SU-DHL-6 (cell line): Measurements from ENCODE around the gene INPP4A.
A peak's percentile ranks its signal among the peaks of the same experiment; 100 is the strongest.

ENCODE experiments used
- EZH2phosphoT487 ChIP-seq: fragments of 200-600 bp; sonication (generic), shearing (Covaris generic); conservative IDR thresholded peaks from 2 replicates; pipeline ENCODE4 v1.6.1; 2018; ENCODE audit warnings: mild to moderate bottlenecking, antibody characterized with exemption, low read length, moderate library complexity, mixed read lengths
- TF ChIP-seq, protein P1 (sequence below): fragments of 200-600 bp; sonication (generic); IDR thresholded peaks from one replicate; pipeline ENCODE4 v1.5.1; 2017; ENCODE audit warnings: antibody characterized with exemption, mild to moderate bottlenecking, low read length, moderate library complexity; ENCODE audit not compliant: insufficient read depth, poor library complexity, severe bottlenecking

DNA sequence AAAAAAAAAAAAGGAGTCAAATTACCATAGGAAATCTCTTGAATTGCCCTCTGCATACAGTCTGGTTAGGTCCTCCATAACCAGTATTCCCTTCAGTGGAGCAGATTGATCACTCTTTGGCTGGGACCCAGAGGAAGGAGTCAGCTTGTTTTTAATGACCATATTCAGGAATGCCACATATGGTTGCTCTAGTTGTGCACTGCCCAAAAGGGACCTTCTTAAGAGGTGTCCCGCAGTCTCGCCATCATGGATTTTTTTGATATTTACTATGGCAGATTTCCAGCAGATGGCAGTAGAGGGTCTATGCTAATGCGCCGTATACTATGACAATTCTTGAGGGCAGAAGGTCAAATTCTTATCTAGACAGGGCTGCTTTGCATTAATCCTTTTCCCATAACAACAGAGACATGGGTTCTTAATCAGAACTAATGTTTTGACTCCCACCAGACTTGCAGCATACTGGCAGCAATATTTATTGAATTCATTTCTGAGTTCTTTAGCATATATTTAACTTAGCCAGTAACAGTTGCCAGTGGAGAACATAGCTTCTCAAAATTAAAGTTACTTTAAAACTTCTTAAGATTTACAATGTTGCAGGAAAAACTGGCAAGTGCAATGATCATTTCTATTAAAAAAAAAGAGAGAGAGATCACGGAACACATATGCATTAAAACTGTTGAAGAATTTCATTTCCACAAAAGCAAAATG, 31.8 kb upstream of the INPP4A start:
- TF ChIP-seq EZH2phosphoT487: no peak
- TF ChIP-seq, protein P1, sequence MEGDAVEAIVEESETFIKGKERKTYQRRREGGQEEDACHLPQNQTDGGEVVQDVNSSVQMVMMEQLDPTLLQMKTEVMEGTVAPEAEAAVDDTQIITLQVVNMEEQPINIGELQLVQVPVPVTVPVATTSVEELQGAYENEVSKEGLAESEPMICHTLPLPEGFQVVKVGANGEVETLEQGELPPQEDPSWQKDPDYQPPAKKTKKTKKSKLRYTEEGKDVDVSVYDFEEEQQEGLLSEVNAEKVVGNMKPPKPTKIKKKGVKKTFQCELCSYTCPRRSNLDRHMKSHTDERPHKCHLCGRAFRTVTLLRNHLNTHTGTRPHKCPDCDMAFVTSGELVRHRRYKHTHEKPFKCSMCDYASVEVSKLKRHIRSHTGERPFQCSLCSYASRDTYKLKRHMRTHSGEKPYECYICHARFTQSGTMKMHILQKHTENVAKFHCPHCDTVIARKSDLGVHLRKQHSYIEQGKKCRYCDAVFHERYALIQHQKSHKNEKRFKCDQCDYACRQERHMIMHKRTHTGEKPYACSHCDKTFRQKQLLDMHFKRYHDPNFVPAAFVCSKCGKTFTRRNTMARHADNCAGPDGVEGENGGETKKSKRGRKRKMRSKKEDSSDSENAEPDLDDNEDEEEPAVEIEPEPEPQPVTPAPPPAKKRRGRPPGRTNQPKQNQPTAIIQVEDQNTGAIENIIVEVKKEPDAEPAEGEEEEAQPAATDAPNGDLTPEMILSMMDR: peak; percentile 55
